Measurements from ENCODE around the gene MAN1B1. TPM values are rescaled to one million over a fixed set of nuclear protein-coding genes. Genes with fewer than 3 reads are reported as not detected.

Gene MAN1B1
- total and polyA plus RNA-seq, 4 donors: 19.9 to 31.8 (median 26.5) TPM

DNA sequence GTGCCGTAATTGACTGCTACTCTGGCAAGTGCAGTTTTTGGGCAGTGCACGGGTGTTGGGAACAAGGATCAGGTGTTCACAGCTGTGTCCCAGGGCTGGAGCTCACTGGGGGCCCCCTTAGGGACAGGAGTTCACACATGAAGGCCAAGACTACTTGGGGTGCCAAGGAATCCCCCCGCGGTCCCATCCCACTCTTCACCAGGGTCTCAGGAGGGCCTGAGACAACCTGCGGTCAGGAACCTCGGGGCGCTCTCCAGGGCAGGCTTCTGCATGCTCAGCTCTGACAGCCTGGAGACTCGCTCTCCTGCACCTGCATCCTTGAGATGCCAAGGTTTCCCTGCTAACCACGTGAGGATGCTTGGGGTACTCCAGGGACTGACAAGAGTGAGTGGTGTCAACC lies 2.3 kb upstream of the MAN1B1 start:
- H3K4me3 ChIP-seq (ENCODE audit: low read depth in 1 of 3, low read length in 3 of 3): no peak overlapping the region
- DNase-seq (ENCODE audit: low spot score): no peak
- H3K9me3 ChIP-seq (ENCODE audit: control insufficient read depth in 4 of 4, low read length in 3 of 4): no peaks in the 10 kb centered on the region
- TF ChIP-seq, protein P1, sequence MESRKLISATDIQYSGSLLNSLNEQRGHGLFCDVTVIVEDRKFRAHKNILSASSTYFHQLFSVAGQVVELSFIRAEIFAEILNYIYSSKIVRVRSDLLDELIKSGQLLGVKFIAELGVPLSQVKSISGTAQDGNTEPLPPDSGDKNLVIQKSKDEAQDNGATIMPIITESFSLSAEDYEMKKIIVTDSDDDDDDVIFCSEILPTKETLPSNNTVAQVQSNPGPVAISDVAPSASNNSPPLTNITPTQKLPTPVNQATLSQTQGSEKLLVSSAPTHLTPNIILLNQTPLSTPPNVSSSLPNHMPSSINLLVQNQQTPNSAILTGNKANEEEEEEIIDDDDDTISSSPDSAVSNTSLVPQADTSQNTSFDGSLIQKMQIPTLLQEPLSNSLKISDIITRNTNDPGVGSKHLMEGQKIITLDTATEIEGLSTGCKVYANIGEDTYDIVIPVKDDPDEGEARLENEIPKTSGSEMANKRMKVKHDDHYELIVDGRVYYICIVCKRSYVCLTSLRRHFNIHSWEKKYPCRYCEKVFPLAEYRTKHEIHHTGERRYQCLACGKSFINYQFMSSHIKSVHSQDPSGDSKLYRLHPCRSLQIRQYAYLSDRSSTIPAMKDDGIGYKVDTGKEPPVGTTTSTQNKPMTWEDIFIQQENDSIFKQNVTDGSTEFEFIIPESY (IDR thresholded peaks at IDR 0.05): no peak
- no peak for TF ChIP-seq SP1 (IDR thresholded peaks at IDR 0.05)
- TF ChIP-seq, protein P2, sequence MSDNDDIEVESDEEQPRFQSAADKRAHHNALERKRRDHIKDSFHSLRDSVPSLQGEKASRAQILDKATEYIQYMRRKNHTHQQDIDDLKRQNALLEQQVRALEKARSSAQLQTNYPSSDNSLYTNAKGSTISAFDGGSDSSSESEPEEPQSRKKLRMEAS (IDR thresholded peaks at IDR 0.05): no peak
- TF ChIP-seq FOXA2 (IDR thresholded peaks at IDR 0.05): no peak
- TF ChIP-seq TAF1 (conservative IDR thresholded peaks at IDR 0.05): no peak
- TF ChIP-seq NR2F2 (IDR thresholded peaks at IDR 0.05): no peak
- TF ChIP-seq, protein P3, sequence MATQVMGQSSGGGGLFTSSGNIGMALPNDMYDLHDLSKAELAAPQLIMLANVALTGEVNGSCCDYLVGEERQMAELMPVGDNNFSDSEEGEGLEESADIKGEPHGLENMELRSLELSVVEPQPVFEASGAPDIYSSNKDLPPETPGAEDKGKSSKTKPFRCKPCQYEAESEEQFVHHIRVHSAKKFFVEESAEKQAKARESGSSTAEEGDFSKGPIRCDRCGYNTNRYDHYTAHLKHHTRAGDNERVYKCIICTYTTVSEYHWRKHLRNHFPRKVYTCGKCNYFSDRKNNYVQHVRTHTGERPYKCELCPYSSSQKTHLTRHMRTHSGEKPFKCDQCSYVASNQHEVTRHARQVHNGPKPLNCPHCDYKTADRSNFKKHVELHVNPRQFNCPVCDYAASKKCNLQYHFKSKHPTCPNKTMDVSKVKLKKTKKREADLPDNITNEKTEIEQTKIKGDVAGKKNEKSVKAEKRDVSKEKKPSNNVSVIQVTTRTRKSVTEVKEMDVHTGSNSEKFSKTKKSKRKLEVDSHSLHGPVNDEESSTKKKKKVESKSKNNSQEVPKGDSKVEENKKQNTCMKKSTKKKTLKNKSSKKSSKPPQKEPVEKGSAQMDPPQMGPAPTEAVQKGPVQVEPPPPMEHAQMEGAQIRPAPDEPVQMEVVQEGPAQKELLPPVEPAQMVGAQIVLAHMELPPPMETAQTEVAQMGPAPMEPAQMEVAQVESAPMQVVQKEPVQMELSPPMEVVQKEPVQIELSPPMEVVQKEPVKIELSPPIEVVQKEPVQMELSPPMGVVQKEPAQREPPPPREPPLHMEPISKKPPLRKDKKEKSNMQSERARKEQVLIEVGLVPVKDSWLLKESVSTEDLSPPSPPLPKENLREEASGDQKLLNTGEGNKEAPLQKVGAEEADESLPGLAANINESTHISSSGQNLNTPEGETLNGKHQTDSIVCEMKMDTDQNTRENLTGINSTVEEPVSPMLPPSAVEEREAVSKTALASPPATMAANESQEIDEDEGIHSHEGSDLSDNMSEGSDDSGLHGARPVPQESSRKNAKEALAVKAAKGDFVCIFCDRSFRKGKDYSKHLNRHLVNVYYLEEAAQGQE (IDR thresholded peaks at IDR 0.05): no peak
- TF ChIP-seq, protein P4, sequence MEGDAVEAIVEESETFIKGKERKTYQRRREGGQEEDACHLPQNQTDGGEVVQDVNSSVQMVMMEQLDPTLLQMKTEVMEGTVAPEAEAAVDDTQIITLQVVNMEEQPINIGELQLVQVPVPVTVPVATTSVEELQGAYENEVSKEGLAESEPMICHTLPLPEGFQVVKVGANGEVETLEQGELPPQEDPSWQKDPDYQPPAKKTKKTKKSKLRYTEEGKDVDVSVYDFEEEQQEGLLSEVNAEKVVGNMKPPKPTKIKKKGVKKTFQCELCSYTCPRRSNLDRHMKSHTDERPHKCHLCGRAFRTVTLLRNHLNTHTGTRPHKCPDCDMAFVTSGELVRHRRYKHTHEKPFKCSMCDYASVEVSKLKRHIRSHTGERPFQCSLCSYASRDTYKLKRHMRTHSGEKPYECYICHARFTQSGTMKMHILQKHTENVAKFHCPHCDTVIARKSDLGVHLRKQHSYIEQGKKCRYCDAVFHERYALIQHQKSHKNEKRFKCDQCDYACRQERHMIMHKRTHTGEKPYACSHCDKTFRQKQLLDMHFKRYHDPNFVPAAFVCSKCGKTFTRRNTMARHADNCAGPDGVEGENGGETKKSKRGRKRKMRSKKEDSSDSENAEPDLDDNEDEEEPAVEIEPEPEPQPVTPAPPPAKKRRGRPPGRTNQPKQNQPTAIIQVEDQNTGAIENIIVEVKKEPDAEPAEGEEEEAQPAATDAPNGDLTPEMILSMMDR (IDR thresholded peaks at IDR 0.05; ENCODE audit: low read depth, low read length, missing input control): no peak
- TF ChIP-seq, protein P5, sequence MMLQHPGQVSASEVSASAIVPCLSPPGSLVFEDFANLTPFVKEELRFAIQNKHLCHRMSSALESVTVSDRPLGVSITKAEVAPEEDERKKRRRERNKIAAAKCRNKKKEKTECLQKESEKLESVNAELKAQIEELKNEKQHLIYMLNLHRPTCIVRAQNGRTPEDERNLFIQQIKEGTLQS (IDR thresholded peaks at IDR 0.05): no peak
- TF ChIP-seq EGR1 (IDR thresholded peaks at IDR 0.05; ENCODE audit: low read depth in 2 of 2): no peak
- TF ChIP-seq RAD21 (IDR thresholded peaks at IDR 0.05): no peak
- TF ChIP-seq YY1 (IDR thresholded peaks at IDR 0.05): no peak
- no peak for TF ChIP-seq HNF4G (IDR thresholded peaks at IDR 0.05)
- no peak for TF ChIP-seq GABPA (IDR thresholded peaks at IDR 0.05 in 1 of 2, conservative IDR thresholded peaks at IDR 0.05 in 1 of 2)
- no peak for TF ChIP-seq HNF4A (conservative IDR thresholded peaks at IDR 0.05)
- H3K4me1 ChIP-seq (ENCODE audit: control insufficient read depth in 4 of 4, insufficient read depth in 4 of 4, low read length in 3 of 4): peaks cover 5 to 20% (median 11%) of the 10 kb centered on the region in 4 donors
- no peak overlapping the region for H3K27ac ChIP-seq (ENCODE audit: low read depth in 1 of 2, low read length in 2 of 2)
- 83% methylated on average over 9 of the region's 9 CpGs for WGBS
- peaks cover 0 to 6% (median under 1%) of the 10 kb centered on the region in 4 donors for H3K27me3 ChIP-seq (ENCODE audit: control insufficient read depth in 4 of 4, insufficient read depth in 4 of 4, low read length in 3 of 4)
- no peaks in the 10 kb centered on the region for H3K36me3 ChIP-seq (ENCODE audit: control insufficient read depth in 4 of 4, insufficient read depth in 3 of 4, low read depth in 1 of 4, low read length in 3 of 4)
- no peak overlapping the region for H3K9ac ChIP-seq (ENCODE audit: low read depth in 1 of 2, low read length in 2 of 2)
